Fibroblast of lung (primary cell): Measurements from ENCODE around the gene NDUFA13. TPM values are rescaled to one million over a fixed set of nuclear protein-coding genes. Genes with fewer than 3 reads are reported as not detected.
A peak's percentile ranks its signal among the peaks of the same experiment; 100 is the strongest.

Experiments
- DNase-seq, 2 donors: peaks; one replicate each; pipeline versions ENCODE4 v3.0.0 to v3.0.0-alpha.2; 2010; ENCODE audit warnings: low read depth in 2 of 2
- H2AFZ ChIP-seq: 2 replicates; pipeline ENCODE4 v1.5.1; 2012; ENCODE audit warnings: low read length, control low read depth, inconsistent platforms
- H3K27ac ChIP-seq: 2 replicates; pipeline ENCODE4 v1.5.1; 2011; ENCODE audit warnings: low read length, control low read depth; ENCODE audit not compliant: insufficient read depth
- H3K27me3 ChIP-seq: 2 replicates; pipeline ENCODE4 v1.5.1; 2011; ENCODE audit warnings: mild to moderate bottlenecking, low read length; ENCODE audit not compliant: control insufficient read depth, insufficient read depth
- H3K36me3 ChIP-seq: 2 replicates; pipeline ENCODE4 v1.5.1; 2011; ENCODE audit warnings: low read length; ENCODE audit not compliant: control insufficient read depth, insufficient read depth
- H3K4me1 ChIP-seq: 2 replicates; pipeline ENCODE4 v1.5.1; 2011; ENCODE audit warnings: low read length; ENCODE audit not compliant: control insufficient read depth, insufficient read depth; ENCODE audit errors: extremely low read depth
- H3K4me2 ChIP-seq: 2 replicates; pipeline ENCODE4 v1.5.1; 2011; ENCODE audit warnings: low read length, control low read depth; ENCODE audit not compliant: insufficient read depth; ENCODE audit errors: extremely low read depth
- H3K4me3 ChIP-seq, 4 experiments: fragments of 200-600 bp in 1 of 4; sonication (generic) in 1 of 4; replicated peaks in 1 of 4; 2 replicates each; pipeline ENCODE4 v1.5.1; 2011 to 2016; ENCODE audit warnings: low read length in 4 of 4, low read depth in 3 of 4, mild to moderate bottlenecking in 3 of 4, control low read depth in 2 of 4, inconsistent platforms in 1 of 4, mixed read lengths in 1 of 4; ENCODE audit not compliant: insufficient read depth in 1 of 4; ENCODE audit errors: control extremely low read depth in 1 of 4
- H3K79me2 ChIP-seq: 2 replicates; pipeline ENCODE4 v1.5.1; 2012; ENCODE audit warnings: mild to moderate bottlenecking, low read length, inconsistent platforms; ENCODE audit not compliant: control insufficient read depth, insufficient read depth
- H3K9ac ChIP-seq: 2 replicates; pipeline ENCODE4 v1.5.1; 2011; ENCODE audit warnings: mild to moderate bottlenecking, low read length, control low read depth; ENCODE audit not compliant: insufficient read depth
- H3K9me3 ChIP-seq: 2 replicates; pipeline ENCODE4 v1.5.1; 2012; ENCODE audit warnings: low read depth, low read length; ENCODE audit not compliant: control insufficient read depth, insufficient read depth
- H4K20me1 ChIP-seq: 2 replicates; pipeline ENCODE4 v1.5.1; 2011; ENCODE audit warnings: low read length; ENCODE audit not compliant: control insufficient read depth, insufficient read depth; ENCODE audit errors: extremely low read depth
- EZH2 ChIP-seq: IDR thresholded peaks from 2 replicates; pipeline ENCODE4 v1.5.1; 2012; ENCODE audit warnings: low read length, control low read depth, mild to moderate bottlenecking; ENCODE audit errors: missing control alignments
- polyA plus RNA-seq, 2 donors: library from polyadenylated mRNA; depleted of rRNA in 1 of 2; stranded (reverse) in 1 of 2; unstranded in 1 of 2; fragments of >200 nt; gene quantifications; 2 replicates each; pipeline ENCODE4 v1.2.1, GENCODE V29; 2011 to 2012; ENCODE audit warnings: missing spikeins in 1 of 2
- total RNA-seq: library from RNA; depleted of rRNA; stranded (reverse); fragments of >200 nt; gene quantifications from 2 replicates; pipeline ENCODE4 v1.2.1, GENCODE V29; 2014
- TF ChIP-seq, protein P1 (sequence below), 2 donors: IDR thresholded peaks in 1 of 2; conservative IDR thresholded peaks in 1 of 2; 1 replicate in 1 of 2; 2 replicates in 1 of 2; pipeline ENCODE4 v1.5.1; 2011 to 2012; ENCODE audit warnings: low read length in 2 of 2, control low read depth in 1 of 2, inconsistent platforms in 1 of 2, low read depth in 1 of 2, mild to moderate bottlenecking in 1 of 2

NDUFA13 gene
- total and polyA plus RNA-seq, 2 donors (not counting 1 experiment from before 2014, with no cell fraction given), result 221 to 306 TPM

DNA sequence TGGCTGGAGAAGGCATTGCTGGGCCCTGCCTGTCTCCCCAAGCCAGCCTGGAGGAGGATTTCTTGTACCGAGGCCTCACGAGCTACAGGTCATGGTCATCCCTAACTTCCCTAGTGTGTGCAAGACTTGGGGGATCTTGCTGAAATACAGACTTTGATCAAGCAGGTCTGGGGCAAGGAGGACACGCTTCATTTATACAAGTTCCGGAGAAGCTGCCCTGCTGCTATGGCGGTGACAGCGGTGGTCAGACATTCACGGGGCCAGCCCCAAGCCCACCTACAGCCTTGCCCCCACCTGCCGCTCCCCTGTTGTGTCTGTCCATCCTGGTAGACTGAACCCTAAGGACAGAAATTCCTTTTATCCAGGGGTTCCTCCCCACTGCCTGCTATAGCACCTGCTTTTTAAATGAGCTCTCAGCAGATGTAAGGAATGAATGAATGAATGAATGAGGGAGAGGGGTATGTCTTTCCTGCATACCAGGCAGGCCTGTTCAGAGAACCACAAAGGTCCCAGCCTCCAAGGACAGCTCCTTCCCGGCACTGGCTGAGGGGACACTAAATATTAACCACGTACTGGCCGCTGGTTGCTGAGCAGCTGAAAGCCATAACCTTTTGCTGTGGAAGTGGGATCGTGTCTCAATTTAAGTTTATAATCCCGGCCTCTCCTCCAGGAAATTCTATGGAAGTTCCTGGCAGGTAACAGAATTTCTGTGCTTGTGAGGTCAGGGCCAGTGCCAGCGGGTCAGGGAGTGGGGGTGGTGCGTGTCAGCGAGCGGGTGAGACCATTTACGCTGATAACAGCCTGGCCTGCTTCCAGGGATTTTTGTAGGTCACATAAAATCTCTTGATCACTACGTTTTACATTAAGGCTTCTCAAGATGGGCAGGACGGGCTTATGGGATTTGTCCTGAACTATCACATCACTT, 27.8 kb upstream of the NDUFA13 start:
- Histone ChIP-seq H3K4me2 (peak overlapping the region; percentile 59), H3K36me3 (peaks cover 10% of the 10 kb centered on the region), H3K9me3 (no peaks in the 10 kb centered on the region), H3K79me2 (peaks cover 52% of the 10 kb centered on the region), H4K20me1 (no peaks in the 10 kb centered on the region), H3K27ac (peak overlapping the region; percentile 87), H2AFZ (no peak overlapping the region), H3K4me3 (peak overlapping the region in 1 of 4 experiments; percentile 18), H3K4me1 (peaks cover 34% of the 10 kb centered on the region), H3K27me3 (no peaks in the 10 kb centered on the region), H3K9ac (peak overlapping the region; percentile 9)
- no peak for TF ChIP-seq EZH2
- TF ChIP-seq, protein P1, sequence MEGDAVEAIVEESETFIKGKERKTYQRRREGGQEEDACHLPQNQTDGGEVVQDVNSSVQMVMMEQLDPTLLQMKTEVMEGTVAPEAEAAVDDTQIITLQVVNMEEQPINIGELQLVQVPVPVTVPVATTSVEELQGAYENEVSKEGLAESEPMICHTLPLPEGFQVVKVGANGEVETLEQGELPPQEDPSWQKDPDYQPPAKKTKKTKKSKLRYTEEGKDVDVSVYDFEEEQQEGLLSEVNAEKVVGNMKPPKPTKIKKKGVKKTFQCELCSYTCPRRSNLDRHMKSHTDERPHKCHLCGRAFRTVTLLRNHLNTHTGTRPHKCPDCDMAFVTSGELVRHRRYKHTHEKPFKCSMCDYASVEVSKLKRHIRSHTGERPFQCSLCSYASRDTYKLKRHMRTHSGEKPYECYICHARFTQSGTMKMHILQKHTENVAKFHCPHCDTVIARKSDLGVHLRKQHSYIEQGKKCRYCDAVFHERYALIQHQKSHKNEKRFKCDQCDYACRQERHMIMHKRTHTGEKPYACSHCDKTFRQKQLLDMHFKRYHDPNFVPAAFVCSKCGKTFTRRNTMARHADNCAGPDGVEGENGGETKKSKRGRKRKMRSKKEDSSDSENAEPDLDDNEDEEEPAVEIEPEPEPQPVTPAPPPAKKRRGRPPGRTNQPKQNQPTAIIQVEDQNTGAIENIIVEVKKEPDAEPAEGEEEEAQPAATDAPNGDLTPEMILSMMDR (conservative IDR thresholded peaks at IDR 0.05 in 1 of 2, IDR thresholded peaks at IDR 0.05 in 1 of 2; ENCODE audit: low read depth in 1 of 2, low read length in 2 of 2), result no peak
- DNase-seq, result peak in 1 of 2 donors; percentile 14

DNA sequence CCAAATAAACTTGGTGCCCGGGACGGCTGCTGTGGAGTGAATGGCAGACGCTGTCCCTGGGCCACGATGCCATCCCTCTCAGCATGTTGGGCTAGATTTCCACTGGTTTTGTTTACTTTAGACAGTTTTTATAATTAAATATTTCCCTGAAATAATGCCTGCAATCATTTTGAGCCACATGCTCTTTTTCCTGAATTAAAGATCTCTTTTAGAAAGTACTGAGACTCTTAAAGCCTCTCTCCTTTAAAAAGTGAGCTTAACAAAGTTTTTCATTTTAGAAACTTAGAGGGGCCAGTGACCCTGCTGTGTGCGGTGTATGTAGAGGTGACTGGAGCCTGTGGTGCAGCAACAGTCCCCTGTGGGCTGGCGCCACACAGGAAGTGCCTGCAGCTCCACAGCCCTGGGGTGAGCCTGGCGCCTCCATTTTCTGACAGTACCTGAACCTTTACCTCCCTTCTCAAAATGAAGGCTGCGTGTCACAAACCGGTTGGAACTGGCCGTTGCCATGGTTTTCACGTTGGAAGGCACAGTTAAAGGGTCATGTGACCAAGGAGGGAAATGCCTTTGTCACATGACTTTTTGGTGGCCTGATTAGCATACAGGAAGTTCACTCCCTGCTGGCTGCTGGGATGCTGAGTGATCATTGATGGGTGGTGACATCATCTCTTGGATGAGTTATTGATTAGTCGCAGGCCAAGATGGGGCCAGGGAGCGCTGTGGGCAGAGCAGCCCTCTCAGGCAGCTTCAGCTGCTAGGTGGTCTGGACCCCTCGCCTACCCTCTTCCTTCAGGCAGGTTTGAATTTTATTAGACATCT, 26.9 kb upstream of the NDUFA13 start:
- Histone ChIP-seq H3K4me1 (peaks cover 34% of the 10 kb centered on the region), H4K20me1 (no peaks in the 10 kb centered on the region), H3K4me3 (peak overlapping the region in 2 of 4 experiments; percentile 18 to 37), H3K79me2 (peaks cover 51% of the 10 kb centered on the region), H3K9me3 (no peaks in the 10 kb centered on the region), H3K27ac (peak overlapping the region; percentile 87), H3K9ac (peak overlapping the region; percentile 51), H3K27me3 (no peaks in the 10 kb centered on the region), H2AFZ (no peak overlapping the region), H3K36me3 (peaks cover 10% of the 10 kb centered on the region), H3K4me2 (peak overlapping the region; percentile 68)
- peak; percentile 92 to 96 for DNase-seq
- no peak for TF ChIP-seq EZH2
- TF ChIP-seq, protein P1 (conservative IDR thresholded peaks at IDR 0.05 in 1 of 2, IDR thresholded peaks at IDR 0.05 in 1 of 2; ENCODE audit: low read depth in 1 of 2, low read length in 2 of 2), result no peak

DNA sequence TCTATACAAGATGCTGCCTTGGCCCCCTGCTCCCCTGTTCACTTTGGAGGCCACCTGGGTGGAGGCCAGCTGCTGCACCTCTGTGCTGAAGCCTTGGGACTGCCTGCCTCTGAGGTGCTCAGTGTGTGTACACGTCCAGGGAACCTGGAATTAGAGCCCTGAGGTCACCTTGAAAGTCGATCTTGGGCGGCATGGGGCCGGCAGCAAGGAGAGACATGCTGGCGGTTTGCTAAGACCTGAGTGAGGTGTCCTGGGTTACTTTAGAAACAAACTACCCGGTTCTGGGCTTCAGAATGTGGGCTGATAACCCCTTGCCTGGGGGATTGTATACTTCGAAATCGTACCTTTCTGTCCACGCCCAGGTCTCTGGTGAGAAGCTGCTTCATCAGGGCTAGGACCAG, 26.2 kb upstream of the NDUFA13 start:
- H3K4me3 ChIP-seq, result peak overlapping the region in 1 of 4 experiments; percentile 19
- no peaks in the 10 kb centered on the region for H4K20me1 ChIP-seq
- H3K36me3 ChIP-seq, result peaks cover 16% of the 10 kb centered on the region
- no peak overlapping the region for H2AFZ ChIP-seq
- H3K79me2 ChIP-seq, result peaks cover 50% of the 10 kb centered on the region
- peak overlapping the region; percentile 68 for H3K4me2 ChIP-seq
- H3K4me1 ChIP-seq, result peaks cover 33% of the 10 kb centered on the region
- peak overlapping the region; percentile 45 for H3K9ac ChIP-seq
- no peaks in the 10 kb centered on the region for H3K27me3 ChIP-seq
- TF ChIP-seq, protein P1 (conservative IDR thresholded peaks at IDR 0.05 in 1 of 2, IDR thresholded peaks at IDR 0.05 in 1 of 2; ENCODE audit: low read depth in 1 of 2, low read length in 2 of 2), result no peak
- no peak for TF ChIP-seq EZH2
- H3K27ac ChIP-seq, result peak overlapping the region; percentile 87
- no peaks in the 10 kb centered on the region for H3K9me3 ChIP-seq
- DNase-seq, result no peak
